H9 (cell line): Measurements from ENCODE around the gene LIPK. TPM values are rescaled to one million over a fixed set of nuclear protein-coding genes. Genes with fewer than 3 reads are reported as not detected.

ENCODE experiments used
- DNase-seq: peaks from one replicate; pipeline ENCODE4 v3.0.0-alpha.2; 2017
- H2AFZ ChIP-seq: one replicate; pipeline ENCODE4 v1.6.1; 2013; ENCODE audit warnings: mild to moderate bottlenecking, low read length, control low read depth, moderate library complexity
- H2AK5ac ChIP-seq: 2 replicates; pipeline ENCODE4 v1.6.1; 2013; ENCODE audit warnings: low read length, control low read depth, mixed read lengths; ENCODE audit not compliant: insufficient read length
- H2BK120ac ChIP-seq: one replicate; pipeline ENCODE4 v1.6.1; 2013; ENCODE audit warnings: low read depth, mild to moderate bottlenecking, low read length, control low read depth, inconsistent platforms; ENCODE audit not compliant: poor library complexity, severe bottlenecking
- H2BK12ac ChIP-seq: 2 replicates; pipeline ENCODE4 v1.6.1; 2013; ENCODE audit warnings: low read length, control low read depth, mixed read lengths, low read depth; ENCODE audit not compliant: insufficient read length
- H2BK15ac ChIP-seq: 2 replicates; pipeline ENCODE4 v1.6.1; 2013; ENCODE audit warnings: low read depth, low read length, control low read depth
- H2BK20ac ChIP-seq: one replicate; pipeline ENCODE4 v1.6.1; 2013; ENCODE audit warnings: low read depth, mild to moderate bottlenecking, low read length, control low read depth, inconsistent platforms; ENCODE audit not compliant: poor library complexity, severe bottlenecking
- H2BK5ac ChIP-seq: 2 replicates; pipeline ENCODE4 v1.6.1; 2013; ENCODE audit warnings: low read length, control low read depth, mixed read lengths; ENCODE audit not compliant: insufficient read length
- H3K14ac ChIP-seq: 2 replicates; pipeline ENCODE4 v1.6.1; 2013; ENCODE audit warnings: low read length, control low read depth; ENCODE audit not compliant: insufficient read depth
- H3K18ac ChIP-seq: 2 replicates; pipeline ENCODE4 v1.6.1; 2013; ENCODE audit warnings: low read depth, mild to moderate bottlenecking, mixed read lengths, low read length, control low read depth; ENCODE audit not compliant: insufficient read length
- H3K23ac ChIP-seq: 2 replicates; pipeline ENCODE4 v1.6.1; 2013; ENCODE audit warnings: low read length, control low read depth, mixed read lengths, low read depth; ENCODE audit not compliant: insufficient read length
- H3K23me2 ChIP-seq: 2 replicates; pipeline ENCODE4 v1.6.1; 2013; ENCODE audit warnings: low read depth, mild to moderate bottlenecking, mixed read lengths, low read length, control low read depth; ENCODE audit not compliant: insufficient read length, poor library complexity, severe bottlenecking
- H3K27ac ChIP-seq: 2 replicates; pipeline ENCODE4 v1.5.1; 2013; ENCODE audit warnings: low read length, control low read depth, mixed read lengths, low read depth; ENCODE audit not compliant: insufficient read length
- H3K27me3 ChIP-seq: 2 replicates; pipeline ENCODE4 v1.6.1; 2013; ENCODE audit warnings: low read length, control low read depth, inconsistent platforms; ENCODE audit not compliant: insufficient read depth
- H3K4ac ChIP-seq: 2 replicates; pipeline ENCODE4 v1.6.1; 2013; ENCODE audit warnings: low read depth, mild to moderate bottlenecking, control low read depth, inconsistent platforms, low read length, moderate library complexity
- H3K4me1 ChIP-seq: 2 replicates; pipeline ENCODE4 v1.6.1; 2013; ENCODE audit warnings: low read length, control low read depth, inconsistent platforms; ENCODE audit not compliant: insufficient read depth
- H3K4me2 ChIP-seq: 2 replicates; pipeline ENCODE4 v1.6.1; 2013; ENCODE audit warnings: low read length, control low read depth, mixed read lengths; ENCODE audit not compliant: insufficient read length, insufficient read depth
- H3K56ac ChIP-seq: 2 replicates; pipeline ENCODE4 v1.6.1; 2013; ENCODE audit warnings: low read depth, mild to moderate bottlenecking, mixed read lengths, low read length, control low read depth; ENCODE audit not compliant: insufficient read length
- H3K79me1 ChIP-seq: 2 replicates; pipeline ENCODE4 v1.6.1; 2013; ENCODE audit warnings: low read depth, mild to moderate bottlenecking, moderate library complexity, low read length, control low read depth, inconsistent platforms; ENCODE audit not compliant: insufficient read depth, poor library complexity, severe bottlenecking
- H3K79me2 ChIP-seq: 2 replicates; pipeline ENCODE4 v1.6.1; 2013; ENCODE audit warnings: low read length, control low read depth, inconsistent platforms; ENCODE audit not compliant: insufficient read depth
- H3K9ac ChIP-seq: 2 replicates; pipeline ENCODE4 v1.6.1; 2013; ENCODE audit warnings: low read length, control low read depth, mixed read lengths; ENCODE audit not compliant: insufficient read length; ENCODE audit errors: extremely low read depth
- H3K9me3 ChIP-seq: one replicate; pipeline ENCODE4 v1.6.1; 2013; ENCODE audit warnings: low read depth, low read length, inconsistent platforms; ENCODE audit not compliant: control insufficient read depth
- H3T11ph ChIP-seq: one replicate; pipeline ENCODE4 v1.6.1; 2013; ENCODE audit warnings: mild to moderate bottlenecking, low read length, control low read depth, inconsistent platforms
- H4K20me1 ChIP-seq: one replicate; pipeline ENCODE4 v1.6.1; 2013; ENCODE audit not compliant: control insufficient read depth, insufficient read length, insufficient read depth
- H4K5ac ChIP-seq: 2 replicates; pipeline ENCODE4 v1.6.1; 2013; ENCODE audit warnings: low read depth, mild to moderate bottlenecking, mixed read lengths, low read length, control low read depth; ENCODE audit not compliant: insufficient read length
- H4K8ac ChIP-seq: replicated peaks from 2 replicates; pipeline ENCODE4 v1.6.1; 2013; ENCODE audit warnings: low read length, control low read depth, mixed read lengths, low read depth; ENCODE audit not compliant: insufficient read length
- H4K91ac ChIP-seq: 2 replicates; pipeline ENCODE4 v1.6.1; 2013; ENCODE audit warnings: low read depth, mild to moderate bottlenecking, moderate library complexity, mixed read lengths, low read length, control low read depth; ENCODE audit not compliant: insufficient read length
- H3K27ac Mint-ChIP-seq, 3 experiments: 2 replicates in 2 of 3; 3 replicates in 1 of 3; pipeline ENCODE4 v1.8.0; 2020 to 2021; ENCODE audit warnings: mixed read lengths in 3 of 3, mild to moderate bottlenecking in 1 of 3, moderate library complexity in 1 of 3
- H3K27me3 Mint-ChIP-seq: 2 replicates; pipeline ENCODE4 v1.8.0; 2021; ENCODE audit warnings: low read depth, mild to moderate bottlenecking, moderate library complexity, mixed read lengths
- H3K36me3 Mint-ChIP-seq, 3 experiments: 2 replicates in 2 of 3; 3 replicates in 1 of 3; pipeline ENCODE4 v1.8.0; 2020 to 2021; ENCODE audit warnings: low read depth in 3 of 3, mixed read lengths in 3 of 3; ENCODE audit not compliant: insufficient read depth in 1 of 3
- H3K4me1 Mint-ChIP-seq, 2 experiments: 2 replicates each; pipeline ENCODE4 v1.8.0; 2020; ENCODE audit warnings: mixed read lengths in 2 of 2
- H3K4me3 Mint-ChIP-seq, 2 experiments: 2 replicates in 1 of 2; 3 replicates in 1 of 2; pipeline ENCODE4 v1.8.0; 2020 to 2021; ENCODE audit warnings: mild to moderate bottlenecking in 2 of 2, mixed read lengths in 2 of 2, moderate library complexity in 1 of 2
- H3K9me3 Mint-ChIP-seq, 2 experiments: 2 replicates in 1 of 2; 3 replicates in 1 of 2; pipeline ENCODE4 v1.8.0; 2020; ENCODE audit warnings: mild to moderate bottlenecking in 2 of 2, mixed read lengths in 2 of 2, moderate library complexity in 1 of 2
- CTCF ChIP-seq: fragments of 200-600 bp; sonication (generic); conservative IDR thresholded peaks from 3 replicates; pipeline ENCODE4 v1.8.0; 2021; ENCODE audit warnings: antibody characterized with exemption, mild to moderate bottlenecking
- WGBS: extraction: QIAGEN DNeasy Blood & Tissue Kit; methylation state at CpG from one replicate; pipeline ENCODE4 v1.1.7; 2013; ENCODE audit warnings: missing lambda C conversion rate, low lambda C conversion rate, mixed read lengths; ENCODE audit not compliant: insufficient read length; ENCODE audit errors: extremely low coverage; 5-methylcytosine and 5-hydroxymethylcytosine counted together
- total RNA-seq: library from RNA; stranded (reverse); gene quantifications from 2 replicates; pipeline ENCODE4 v1.2.1, GENCODE V29; 2021

The LIPK gene
- total RNA-seq, 1 experiment from 2014 or later = not detected

GRCh38 chr10:88725798-88726197, 19.7 kb downstream of the LIPK start:
- H3K14ac ChIP-seq = no peak overlapping the region
- H2BK5ac ChIP-seq = no peak overlapping the region
- no peak overlapping the region for H3K9ac ChIP-seq
- H3K56ac ChIP-seq = no peak overlapping the region
- H3K23ac ChIP-seq = no peak overlapping the region
- H2BK20ac ChIP-seq = no peak overlapping the region
- no peaks in the 10 kb centered on the region for H3K4me1 ChIP-seq
- no peaks in the 10 kb centered on the region for H3K27me3 ChIP-seq
- no peak overlapping the region for H3K27ac ChIP-seq
- no peaks in the 10 kb centered on the region for H3K9me3 ChIP-seq
- no peak overlapping the region for H2AFZ ChIP-seq
- no peak overlapping the region for H2AK5ac ChIP-seq
- Mint-ChIP-seq H3K36me3 (no peaks in the 10 kb centered on the region), H3K27ac (no peak overlapping the region), H3K4me3 (no peak overlapping the region), H3K9me3 (no peaks in the 10 kb centered on the region), H3K27me3 (peaks cover 32% of the 10 kb centered on the region), H3K4me1 (no peaks in the 10 kb centered on the region)
- no peak overlapping the region for H3T11ph ChIP-seq
- no peak overlapping the region for H2BK15ac ChIP-seq
- TF ChIP-seq CTCF = no peak
- no peak overlapping the region for H3K4ac ChIP-seq
- no peak overlapping the region for H4K8ac ChIP-seq
- H4K20me1 ChIP-seq = no peaks in the 10 kb centered on the region
- no peak overlapping the region for H2BK12ac ChIP-seq
- no peaks in the 10 kb centered on the region for H3K23me2 ChIP-seq
- no peaks in the 10 kb centered on the region for H3K79me2 ChIP-seq
- H3K18ac ChIP-seq = no peak overlapping the region
- H3K4me2 ChIP-seq = no peak overlapping the region
- H4K5ac ChIP-seq = no peak overlapping the region
- no peak overlapping the region for H2BK120ac ChIP-seq
- H3K79me1 ChIP-seq = no peaks in the 10 kb centered on the region
- WGBS = no CpG with 5 or more reads among the region's 1 CpG
- no peak overlapping the region for H4K91ac ChIP-seq
- DNase-seq = no peak
